Measurements from ENCODE around the gene MICU1.

DNA sequence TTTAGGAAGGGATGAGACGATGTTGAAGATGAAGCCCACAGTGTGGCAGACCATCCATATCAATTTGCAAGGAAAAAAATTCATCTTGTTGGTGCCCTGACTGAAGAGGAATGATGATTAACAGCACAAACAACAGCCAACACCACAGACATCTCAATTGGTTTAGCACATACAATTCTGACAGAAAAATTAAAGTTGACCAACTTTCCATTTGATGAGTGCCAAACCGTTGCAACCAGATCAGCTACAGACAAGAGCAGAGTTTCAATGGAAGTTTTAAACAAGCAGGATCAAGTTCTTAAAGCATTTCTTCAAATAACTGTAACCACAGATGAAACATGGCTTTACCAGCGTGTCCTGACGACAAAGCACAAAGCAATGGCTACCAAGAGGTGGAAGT lies 138.8 kb downstream of the MICU1 start:
- TF ChIP-seq, protein P1, sequence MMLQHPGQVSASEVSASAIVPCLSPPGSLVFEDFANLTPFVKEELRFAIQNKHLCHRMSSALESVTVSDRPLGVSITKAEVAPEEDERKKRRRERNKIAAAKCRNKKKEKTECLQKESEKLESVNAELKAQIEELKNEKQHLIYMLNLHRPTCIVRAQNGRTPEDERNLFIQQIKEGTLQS (IDR thresholded peaks at IDR 0.05), result no peak
- no peak for TF ChIP-seq RAD21 (IDR thresholded peaks at IDR 0.05; ENCODE audit: low read depth)
- no peak for TF ChIP-seq CTCF (IDR thresholded peaks at IDR 0.05 in 2 of 3, conservative IDR thresholded peaks at IDR 0.05 in 1 of 3; ENCODE audit: borderline replicate concordance in 1 of 3, insufficient read depth in 1 of 3, low read depth in 2 of 3, low read length in 2 of 3)
- no peak for TF ChIP-seq SP1 (IDR thresholded peaks at IDR 0.05; ENCODE audit: low read depth)
- no peak for TF ChIP-seq POLR2A (IDR thresholded peaks at IDR 0.05; ENCODE audit: borderline replicate concordance, extremely low read depth, insufficient read depth, insufficient read length)
- TF ChIP-seq ZFX (IDR thresholded peaks at IDR 0.05), result no peak
- TF ChIP-seq MAX (IDR thresholded peaks at IDR 0.05), result no peak
- no peak for TF ChIP-seq POLR2AphosphoS5 (IDR thresholded peaks at IDR 0.05; ENCODE audit: low read depth, low read length)
- no peak for TF ChIP-seq SIN3A (IDR thresholded peaks at IDR 0.05; ENCODE audit: low read depth)
- no peak for TF ChIP-seq YY1 (IDR thresholded peaks at IDR 0.05; ENCODE audit: extremely low read depth, insufficient replicate concordance, low read depth, low read length)
- TF ChIP-seq FOSL1 (IDR thresholded peaks at IDR 0.05; ENCODE audit: low read depth), result no peak
- no peak for TF ChIP-seq ZNF274 (IDR thresholded peaks at IDR 0.05; ENCODE audit: low read depth, low read length)
- TF ChIP-seq ELF1 (IDR thresholded peaks at IDR 0.05; ENCODE audit: borderline replicate concordance, low read depth), result no peak

All from HCT116 (cell line).